Colonic mucosa (tissue), 4 donors: Measurements from ENCODE around the gene COL19A1. TPM values are rescaled to one million over a fixed set of nuclear protein-coding genes. Genes with fewer than 3 reads are reported as not detected.

ENCODE experiments used
- DNase-seq: peaks from one replicate; pipeline ENCODE4 v3.0.0-alpha.2; 2020
- H3K27ac ChIP-seq: fragments of 200-600 bp; one replicate; pipeline ENCODE4 v1.8.0; 2021
- H3K27me3 ChIP-seq: fragments of 200-600 bp; one replicate; pipeline ENCODE4 v1.8.0; 2021
- H3K36me3 ChIP-seq: fragments of 200-600 bp; one replicate; pipeline ENCODE4 v1.8.0; 2021
- H3K4me1 ChIP-seq: fragments of 200-600 bp; one replicate; pipeline ENCODE4 v1.8.0; 2021; ENCODE audit warnings: mild to moderate bottlenecking
- H3K4me3 ChIP-seq: fragments of 200-600 bp; one replicate; pipeline ENCODE4 v1.8.0; 2021
- H3K9ac ChIP-seq, 2 donors: one replicate each; pipeline ENCODE4 v1.7.0; 2013; ENCODE audit warnings: control low read depth in 2 of 2, low read depth in 2 of 2, low read length in 2 of 2
- H3K9me3 ChIP-seq: fragments of 200-600 bp; one replicate; pipeline ENCODE4 v1.8.0; 2021
- CTCF ChIP-seq: fragments of 200-600 bp; IDR thresholded peaks from one replicate; pipeline ENCODE4 v1.8.0; 2022; ENCODE audit warnings: antibody characterized with exemption, mild to moderate bottlenecking
- intact Hi-C: fragments of 100-400 bp; cut with DNase I; formaldehyde crosslinking; loops from one replicate; pipeline ENCODE4 v1.14.1; 2022
- total RNA-seq, 2 donors: library from RNA; stranded (reverse); fragmentation: NEBNext Ultra II Directional in 1 of 2; extraction: Animal tissue kit (Norgen Biotek cat#: 25700) in 1 of 2; gene quantifications; one replicate each; pipeline ENCODE4 v1.2.1, GENCODE V29; 2021
- donor health status: healthy.
- donor health status: DM: no; HTN: no; CAD: no.
- donor health status: DM: no; HTN: no; CAD: no.

COL19A1 gene
- total RNA-seq, 2 donors from 2014 or later, result 0.22 to 0.56 TPM

- Histone ChIP-seq H3K4me1 (no peaks in the 10 kb centered on the region), H3K9me3 (no peaks in the 10 kb centered on the region), H3K27me3 (no peaks in the 10 kb centered on the region), H3K4me3 (no peak overlapping the region), H3K9ac (no peak overlapping the region), H3K36me3 (no peaks in the 10 kb centered on the region), H3K27ac (no peak overlapping the region)
- peak; percentile 26 for DNase-seq
- intact Hi-C loops, result loop anchor here (10.0 kb wide), 1 partner anchor 385 kb away; no protein-coding TSS in a partner anchor
- TF ChIP-seq CTCF, result no peak
Measured at GRCh38 chr6:70119218-70119835, 253.0 kb downstream of the COL19A1 start.

- Histone ChIP-seq H3K27ac (no peak overlapping the region), H3K9me3 (no peaks in the 10 kb centered on the region), H3K9ac (no peak overlapping the region), H3K27me3 (no peaks in the 10 kb centered on the region), H3K36me3 (no peaks in the 10 kb centered on the region), H3K4me3 (no peak overlapping the region), H3K4me1 (no peaks in the 10 kb centered on the region)
- TF ChIP-seq CTCF, result no peak
- no peak for DNase-seq
- intact Hi-C loops, result no loop called here
Measured at GRCh38 chr6:70124443-70124842, 258.1 kb downstream of the COL19A1 start.

- Histone ChIP-seq H3K27me3 (no peaks in the 10 kb centered on the region), H3K4me1 (no peaks in the 10 kb centered on the region), H3K36me3 (no peaks in the 10 kb centered on the region), H3K27ac (no peak overlapping the region), H3K9ac (no peak overlapping the region), H3K9me3 (no peaks in the 10 kb centered on the region), H3K4me3 (no peak overlapping the region)
- intact Hi-C loops, result no loop called here
- no peak for TF ChIP-seq CTCF
- peak; percentile 22 for DNase-seq
Measured at GRCh38 chr6:70124882-70125545, 258.7 kb downstream of the COL19A1 start.

- H3K4me3 ChIP-seq, result no peak overlapping the region
- DNase-seq, result no peak
- no peaks in the 10 kb centered on the region for H3K36me3 ChIP-seq
- no peaks in the 10 kb centered on the region for H3K9me3 ChIP-seq
- H3K27ac ChIP-seq, result no peak overlapping the region
- no peaks in the 10 kb centered on the region for H3K27me3 ChIP-seq
- intact Hi-C loops, result no loop called here
- H3K4me1 ChIP-seq, result no peaks in the 10 kb centered on the region
- TF ChIP-seq CTCF, result no peak
- no peak overlapping the region for H3K9ac ChIP-seq
Measured at GRCh38 chr6:70125602-70126001, 259.2 kb downstream of the COL19A1 start.

- TF ChIP-seq CTCF, result no peak
- Histone ChIP-seq H3K27me3 (no peaks in the 10 kb centered on the region), H3K9me3 (no peaks in the 10 kb centered on the region), H3K9ac (no peak overlapping the region), H3K27ac (no peak overlapping the region), H3K4me3 (no peak overlapping the region), H3K4me1 (no peaks in the 10 kb centered on the region), H3K36me3 (no peaks in the 10 kb centered on the region)
- DNase-seq, result no peak
- intact Hi-C loops, result no loop called here
Measured at GRCh38 chr6:70129341-70129740, 263.0 kb downstream of the COL19A1 start.
